Measurements from ENCODE around the gene HSD17B1.

Gene HSD17B1

DNA sequence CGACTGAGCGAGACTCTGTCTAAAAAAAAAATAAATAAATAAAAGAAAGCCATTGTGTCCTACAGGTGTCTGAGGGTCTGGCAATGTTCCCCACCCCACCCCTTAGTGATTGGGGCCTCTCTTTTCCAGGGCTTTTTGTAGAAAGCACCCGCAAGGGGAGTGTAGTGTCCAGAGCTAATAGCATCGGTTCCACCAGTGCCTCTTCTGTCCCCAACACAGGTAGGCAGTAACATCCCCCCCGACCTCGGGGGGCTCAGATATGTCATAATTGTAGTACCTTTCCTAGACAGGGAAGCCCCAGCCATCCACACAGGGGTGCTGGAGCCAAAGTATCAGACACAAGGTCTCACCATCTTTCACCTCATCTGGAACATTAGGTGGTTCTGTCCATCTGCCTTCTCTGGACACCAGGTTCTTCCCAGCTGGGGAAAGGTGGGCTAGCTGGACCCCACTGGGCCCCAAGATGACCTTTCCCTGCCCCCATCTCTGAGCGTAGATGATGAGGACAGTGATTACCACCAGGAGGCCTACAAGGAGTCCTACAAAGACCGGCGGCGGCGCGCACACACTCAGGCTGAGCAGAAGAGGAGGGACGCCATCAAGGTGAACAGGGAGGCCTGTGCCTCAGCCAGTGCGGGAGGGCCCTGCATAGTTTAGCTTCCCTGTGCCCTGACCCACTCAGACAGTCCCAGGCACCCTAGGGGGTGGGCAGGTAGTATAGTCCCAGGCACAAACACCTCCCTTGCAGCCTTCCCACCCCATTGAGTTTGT is 15.8 kb downstream of the HSD17B1 start:
- DNase-seq: no peak

DNA sequence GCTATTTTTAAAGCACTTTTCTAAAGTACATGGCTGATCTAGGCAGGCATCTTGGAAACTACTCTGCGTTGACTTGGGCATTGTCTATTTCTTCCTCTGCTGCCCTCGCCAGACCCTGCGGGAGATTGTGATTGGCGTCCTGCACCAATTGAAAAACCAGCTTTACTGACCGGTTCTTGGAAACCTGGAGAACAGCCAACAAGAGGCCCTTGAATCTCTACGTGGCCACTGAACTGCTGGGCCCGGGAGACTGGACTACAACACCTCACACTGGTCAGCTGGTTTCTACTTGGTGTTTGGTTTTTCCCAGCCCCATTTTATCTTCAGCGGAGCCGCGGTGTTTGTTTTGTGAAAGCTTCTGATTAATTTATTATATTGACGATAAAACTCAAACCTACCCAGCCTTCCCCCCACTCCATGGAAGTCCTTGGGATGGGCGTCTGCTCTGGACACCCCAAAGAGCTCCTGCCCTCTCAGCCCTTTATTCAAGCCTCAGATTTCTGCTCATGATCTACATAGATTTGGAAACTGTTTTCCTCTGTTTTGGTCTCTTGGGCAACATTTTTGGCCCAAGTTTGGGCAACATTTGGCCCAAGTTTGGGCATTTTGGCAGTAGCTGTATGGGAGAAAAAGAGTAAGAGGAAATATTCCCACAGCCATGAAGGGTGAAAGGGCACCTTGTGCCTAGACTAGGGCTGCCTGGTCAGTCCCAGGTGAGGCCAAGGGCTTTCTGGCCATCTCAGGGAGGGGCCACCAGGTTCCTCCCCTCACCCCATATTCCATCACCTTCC is 18.9 kb downstream of the HSD17B1 start:
- no peak for DNase-seq

DNA sequence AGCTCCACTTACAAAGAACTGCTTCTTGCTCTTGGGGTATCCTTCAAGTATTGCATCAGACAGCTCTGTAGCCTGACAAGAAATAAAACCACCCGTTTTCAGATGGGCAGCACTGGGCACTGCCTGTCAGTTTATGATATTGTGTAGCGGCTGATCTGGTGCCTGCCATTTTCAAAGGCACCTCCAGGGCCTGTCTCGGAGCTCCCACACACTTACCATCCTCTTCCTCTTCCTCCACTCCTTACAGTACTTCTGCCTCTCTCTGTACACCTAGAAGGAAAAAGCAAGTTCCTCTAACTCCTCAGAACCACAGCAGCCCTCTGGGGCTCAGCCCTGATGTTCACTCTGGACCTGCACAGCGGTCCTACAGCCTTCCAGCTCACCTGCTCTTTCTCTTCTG is 20.4 kb downstream of the HSD17B1 start:
- no peak for DNase-seq

DNA sequence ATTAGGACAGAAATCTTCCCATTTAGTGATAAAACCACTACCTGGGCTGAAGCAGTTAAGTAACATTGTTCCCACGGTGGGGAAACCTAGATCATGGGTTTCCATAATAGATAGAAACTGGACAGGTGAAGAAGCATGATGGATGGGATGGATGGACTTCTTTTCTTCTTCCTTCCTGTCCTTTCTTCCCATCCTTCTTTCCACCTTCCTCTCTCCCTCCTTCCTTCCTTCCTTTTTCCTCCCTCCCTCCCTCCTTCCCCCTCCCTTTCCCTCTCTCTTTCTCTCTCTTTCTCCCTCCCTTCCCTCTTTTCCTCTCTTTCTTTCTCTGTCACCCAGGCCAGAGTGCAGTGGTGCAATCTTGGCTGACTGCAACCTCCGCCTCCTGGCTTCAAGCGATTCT is 21.7 kb downstream of the HSD17B1 start:
- no peak for DNase-seq

DNA sequence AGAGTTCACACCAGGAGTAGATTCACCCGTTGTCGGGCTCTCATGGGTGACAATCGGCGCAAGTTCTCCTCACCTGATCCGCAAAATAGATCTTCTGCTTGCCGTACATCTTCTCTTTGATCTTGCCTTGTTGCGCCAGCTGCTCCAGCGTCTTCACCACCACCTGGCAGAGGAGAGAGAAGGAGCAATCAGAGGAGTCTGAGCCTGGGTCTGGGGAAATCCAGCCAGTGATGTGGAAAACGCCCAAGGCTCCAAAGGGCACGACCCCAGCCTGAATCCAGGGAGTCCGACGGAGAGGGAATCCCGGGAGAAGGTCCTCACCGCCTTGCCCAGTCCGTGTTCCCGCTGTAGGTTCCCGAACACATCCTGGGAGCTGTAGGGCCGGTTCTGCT is 24.4 kb downstream of the HSD17B1 start:
- no peak for DNase-seq

DNA sequence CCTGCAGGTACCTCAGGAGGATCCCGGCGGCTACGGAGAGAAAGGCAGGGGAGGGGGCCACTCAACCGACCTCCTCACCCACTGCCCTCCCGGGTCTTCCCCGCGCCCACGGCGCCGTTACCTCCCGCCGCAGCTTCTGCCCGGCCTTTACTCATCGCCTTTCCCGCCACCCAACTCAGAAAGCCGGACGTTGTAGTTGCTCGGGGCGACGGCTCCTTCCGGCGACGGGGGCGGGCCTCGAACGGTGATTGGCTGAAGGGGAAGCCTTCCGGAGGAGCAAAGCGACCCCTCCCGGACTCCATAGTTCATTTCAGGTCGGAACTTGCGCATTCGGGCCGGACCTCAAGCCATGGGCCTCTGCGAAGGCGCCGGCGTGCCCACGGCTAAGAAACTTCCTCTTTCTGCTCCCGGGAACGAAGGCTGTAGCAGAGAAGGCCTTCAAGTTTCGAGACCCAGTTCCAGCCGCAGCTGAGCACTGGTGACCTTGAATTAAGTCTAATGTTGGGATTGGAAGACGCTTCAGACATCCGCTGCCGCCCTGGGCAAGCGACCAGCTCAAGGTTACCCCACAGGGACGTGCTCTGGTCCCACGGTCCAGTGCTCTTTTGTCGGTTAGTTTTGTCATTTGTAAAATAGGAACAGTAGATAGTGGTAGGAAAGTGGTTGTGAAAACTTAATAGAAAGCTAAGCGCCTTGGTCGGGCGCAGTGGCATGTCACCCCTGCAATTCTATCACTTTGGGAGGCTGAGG is 25.0 kb downstream of the HSD17B1 start, which contains the start of gene PSMC3IP:
PSMC3IP (minus strand) TSS at position 198 of the 750 bp plus-strand sequence; CDS start at position 155, 43 bp downstream.
- DNase-seq: peak; percentile 84

DNA sequence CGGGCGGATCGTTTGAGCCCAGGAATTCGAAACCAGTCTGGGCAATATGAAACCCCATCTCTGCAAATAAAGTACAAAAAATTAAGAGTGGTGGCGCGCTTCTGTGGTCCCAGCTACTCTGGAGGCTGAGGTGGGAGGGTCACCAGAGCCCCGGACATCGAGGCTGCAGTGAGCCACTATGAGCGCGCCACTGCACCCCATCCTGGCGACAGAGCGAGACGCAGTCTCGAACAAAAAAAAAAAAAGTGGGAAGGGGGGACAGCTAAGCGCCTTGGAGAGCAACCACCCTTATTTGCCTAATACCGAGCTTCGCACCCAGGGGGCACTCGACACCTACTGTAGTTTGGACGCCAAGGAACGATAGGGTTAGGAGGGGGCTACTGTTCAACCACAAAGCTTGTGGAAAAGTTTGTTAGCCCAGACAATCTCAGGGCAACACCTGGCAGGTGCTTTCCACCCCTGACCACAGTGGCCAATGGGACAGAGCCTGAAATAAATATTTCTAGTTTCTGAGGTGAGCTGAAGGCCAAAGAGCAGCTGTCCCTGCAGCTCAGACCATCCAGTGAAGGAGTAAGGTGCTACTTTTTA is 25.7 kb downstream of the HSD17B1 start:
- peak; percentile 54 for DNase-seq

DNA sequence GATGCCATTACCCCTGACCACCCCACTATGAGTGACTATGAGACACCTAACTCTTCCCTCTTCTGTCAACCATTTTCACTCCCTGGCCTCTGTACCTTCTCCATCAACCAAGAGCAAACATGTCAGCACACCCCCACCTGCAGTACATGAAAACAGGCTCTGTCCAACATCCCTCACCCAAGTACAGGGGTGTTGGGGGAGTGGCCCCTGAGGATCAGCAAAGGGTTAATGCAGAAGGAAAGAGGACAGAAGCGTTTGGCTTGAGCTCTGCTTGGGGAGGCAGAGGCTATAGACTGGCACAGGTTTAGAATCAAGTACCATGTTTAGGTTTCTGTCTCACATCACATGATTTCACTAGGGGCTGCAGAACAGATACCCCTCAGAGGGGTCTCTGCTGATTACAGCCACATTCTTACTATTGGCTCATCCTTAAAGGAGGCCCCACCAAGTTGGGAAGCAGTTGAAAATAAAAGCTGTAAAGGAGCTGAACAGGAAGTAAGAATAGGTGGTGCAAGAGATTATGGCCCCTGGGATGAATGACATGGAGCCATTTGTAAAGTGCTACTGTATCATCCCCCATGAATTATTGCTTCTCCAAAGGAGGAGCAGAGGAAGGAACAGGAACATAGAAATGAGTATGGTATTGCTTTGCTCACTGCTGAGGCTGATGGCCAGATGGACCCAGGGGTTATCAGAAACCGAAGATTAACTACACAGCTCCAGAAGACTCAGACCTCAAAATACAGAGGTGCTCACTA is 27.2 kb downstream of the HSD17B1 start:
- DNase-seq: no peak

DNA sequence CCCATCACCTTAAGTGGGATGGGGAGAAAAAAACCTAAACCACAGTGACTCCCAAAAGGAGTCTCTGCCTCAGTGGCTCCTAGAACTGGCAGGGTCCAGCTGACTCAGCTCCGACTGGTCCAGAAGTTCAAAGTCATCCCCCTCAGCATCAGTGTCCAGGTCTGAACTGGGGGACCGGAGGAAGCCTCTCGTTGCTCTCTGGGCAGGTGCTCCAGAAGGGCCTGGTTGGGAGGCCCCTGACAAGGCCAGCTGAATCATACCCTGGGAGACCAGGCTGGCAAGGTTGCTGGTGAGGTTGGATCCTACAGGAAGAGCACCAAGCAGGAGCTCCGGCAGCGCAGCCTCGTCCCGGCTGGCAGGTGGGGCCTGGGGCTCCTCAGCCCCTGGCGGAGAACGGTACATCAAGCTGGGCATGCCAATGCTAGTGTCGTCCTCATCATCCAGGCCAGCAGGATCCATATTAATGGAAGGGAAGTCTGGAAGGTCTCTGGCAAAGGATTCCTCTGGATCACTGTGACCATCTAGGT is 29.1 kb downstream of the HSD17B1 start:
- no peak for DNase-seq

DNA sequence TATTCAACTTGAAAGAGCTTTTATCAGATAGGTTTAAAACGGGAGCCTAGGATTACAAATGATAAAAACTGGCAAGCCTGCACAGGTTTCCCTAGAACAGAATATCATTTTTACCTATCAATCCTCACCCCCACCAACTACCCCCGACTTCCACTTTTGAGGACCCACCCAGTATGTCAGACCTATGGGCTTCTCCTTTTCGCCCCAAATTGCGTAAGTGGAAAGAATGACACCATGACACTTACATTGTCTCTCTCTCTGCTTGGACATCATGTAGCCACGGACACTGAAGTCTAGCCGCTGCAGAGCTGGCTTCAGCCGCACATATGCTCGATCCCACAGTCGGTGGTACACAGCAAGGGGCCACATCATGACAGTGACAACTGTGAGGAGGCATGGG is 32.2 kb downstream of the HSD17B1 start:
- no peak for DNase-seq

DNA sequence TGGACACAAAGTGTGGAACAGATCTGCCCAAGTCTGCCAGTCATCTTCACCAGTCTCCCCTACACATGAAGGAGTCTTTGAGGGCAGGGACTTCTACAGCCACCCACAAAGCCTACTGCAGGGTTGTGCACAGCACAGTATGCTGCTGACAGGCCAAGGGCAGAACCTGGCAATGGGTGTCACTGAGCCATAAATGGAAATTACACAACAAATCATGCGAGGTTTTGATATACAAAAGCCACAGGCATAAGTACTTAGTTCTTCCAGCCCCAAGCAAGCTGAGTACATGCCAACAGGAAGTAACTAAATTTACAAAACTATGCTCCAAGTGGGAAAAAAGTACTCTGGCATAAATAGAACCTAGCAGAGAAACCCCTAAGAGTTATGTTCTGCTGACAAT is 32.6 kb downstream of the HSD17B1 start:
- no peak for DNase-seq

DNA sequence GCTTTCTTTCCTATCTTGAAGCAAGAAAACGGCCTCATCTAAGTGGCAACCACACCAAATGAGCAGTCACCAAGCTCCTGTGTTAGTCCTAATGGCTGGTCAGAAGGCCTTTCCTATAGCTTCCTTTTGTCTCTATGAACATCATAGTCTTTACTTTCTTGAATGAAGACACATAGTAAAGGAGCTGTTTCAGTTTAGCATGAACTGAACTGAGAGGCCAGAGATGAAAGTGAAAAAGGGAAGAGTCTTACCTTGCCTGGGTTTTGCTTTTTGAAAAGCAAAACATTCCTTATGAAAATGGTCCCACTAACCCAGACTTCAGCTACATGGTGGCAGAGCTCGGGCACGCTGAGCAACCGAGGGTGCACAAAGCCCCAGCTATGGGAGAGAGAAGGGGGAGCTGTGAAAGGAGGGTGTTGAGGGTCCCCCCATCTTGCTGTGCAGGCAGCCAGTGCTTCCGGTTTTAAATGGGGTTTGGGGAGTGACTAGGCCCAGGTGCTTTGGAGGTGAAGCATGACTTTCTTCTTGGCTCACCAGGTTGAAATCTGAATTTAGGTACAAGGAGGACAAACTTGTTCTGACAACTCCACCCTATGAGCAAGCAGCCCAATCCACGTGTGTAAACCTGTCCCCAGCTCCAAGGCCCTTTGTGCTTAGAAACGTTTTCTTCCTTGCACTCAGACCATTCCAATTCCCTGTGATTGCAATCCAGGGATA is 33.9 kb downstream of the HSD17B1 start:
- DNase-seq: no peak

DNA sequence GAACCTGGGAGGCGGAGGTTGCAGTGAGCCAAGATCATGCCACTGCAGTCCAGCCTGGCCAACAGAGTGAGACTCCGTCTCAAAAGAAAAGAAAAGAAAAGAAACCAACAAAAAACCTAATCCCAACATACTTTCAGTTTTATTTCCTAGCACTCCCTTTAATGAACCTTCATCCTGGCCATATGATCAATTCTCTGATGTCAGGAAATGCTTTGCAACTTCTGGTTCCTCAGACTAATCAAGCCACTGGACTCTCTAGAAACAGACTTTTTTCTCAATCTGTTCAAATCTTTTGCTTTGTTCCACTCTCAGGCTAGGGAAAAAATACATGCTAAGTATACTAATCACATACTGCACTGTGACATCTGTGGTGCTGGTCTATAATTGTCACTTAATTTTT is 38.2 kb downstream of the HSD17B1 start:
- DNase-seq: no peak

DNA sequence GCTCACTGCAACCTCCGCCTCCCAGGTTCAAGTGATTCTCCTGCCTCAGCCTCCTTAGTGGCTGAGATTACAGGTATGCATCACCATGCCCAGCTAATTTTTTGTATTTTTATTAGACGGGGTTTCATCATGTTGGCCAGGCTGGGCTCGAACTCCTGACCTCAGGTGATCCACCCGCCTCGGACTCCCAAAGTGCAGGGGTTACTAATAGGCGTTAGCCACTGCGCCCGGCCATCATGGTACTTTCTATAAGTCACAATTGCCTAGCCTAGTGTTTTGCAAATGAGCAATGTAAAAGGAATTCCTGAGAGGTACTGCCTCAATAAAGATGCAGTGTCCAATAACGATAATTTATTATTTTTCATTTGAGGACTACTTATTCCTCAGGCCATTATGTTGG is 38.7 kb downstream of the HSD17B1 start:
- no peak for DNase-seq

DNA sequence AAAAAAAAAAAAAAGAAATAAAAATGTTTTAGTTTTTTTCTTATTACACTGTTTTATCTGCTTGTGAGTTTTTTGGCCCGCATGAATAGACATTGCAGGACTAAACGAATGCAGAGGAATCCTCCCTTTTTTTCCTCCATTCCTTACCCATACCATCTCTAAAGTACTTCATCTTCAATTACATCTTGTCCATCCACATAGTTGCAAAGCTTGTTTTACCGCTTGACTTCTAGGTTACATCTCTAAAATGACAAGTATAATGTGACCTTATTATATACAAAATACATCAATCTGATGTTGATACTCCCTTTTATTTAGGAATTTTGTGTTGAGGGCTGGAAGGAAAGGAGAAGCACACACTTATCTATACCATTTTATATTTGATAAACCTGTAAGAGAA is 43.7 kb downstream of the HSD17B1 start:
- DNase-seq: no peak

DNA sequence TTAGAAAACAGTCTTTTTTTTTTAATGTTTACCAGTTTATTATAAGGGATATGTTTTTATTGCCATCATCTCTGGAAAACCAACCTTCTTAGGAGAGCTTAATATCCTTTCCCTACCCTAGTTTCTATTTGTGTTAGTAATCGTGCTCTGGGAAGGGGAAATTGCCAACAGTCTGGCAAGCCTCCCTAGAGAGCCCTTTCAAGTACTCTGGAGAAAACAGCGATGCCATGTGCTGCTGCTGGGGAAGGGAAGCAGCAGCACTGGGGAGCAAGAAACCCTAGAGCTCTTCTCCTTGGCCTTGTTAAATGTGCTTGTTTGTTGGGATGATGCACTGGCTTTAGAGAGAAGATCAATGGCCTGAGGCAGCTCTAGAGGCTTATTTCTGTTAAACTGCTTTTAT is 46.2 kb downstream of the HSD17B1 start:
- DNase-seq: no peak

DNA sequence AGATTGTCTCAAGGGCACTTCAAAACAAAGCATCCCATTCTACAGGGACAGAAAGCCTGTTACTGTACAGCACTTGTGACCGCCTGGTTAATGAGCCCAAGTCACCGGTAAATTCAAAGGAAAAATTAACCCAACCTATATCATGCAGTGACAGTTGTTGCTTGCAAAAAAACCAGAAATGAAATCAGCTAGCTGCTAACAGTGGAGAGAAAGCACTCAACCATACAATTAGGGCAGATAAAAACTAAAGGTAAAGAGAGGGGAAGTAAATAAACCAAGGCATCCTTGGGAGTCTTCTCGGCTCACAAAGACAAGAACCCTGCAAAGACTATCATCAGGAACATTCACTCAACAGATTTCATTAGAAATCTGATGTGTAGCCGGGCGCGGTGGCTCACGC is 50.6 kb downstream of the HSD17B1 start:
- no peak for DNase-seq
